Stimulated activated CD4-positive, alpha-beta T cell treated with anti-CD3 and anti-CD28 coated beads, Interleukin-12 subunit alpha, Interleukin-12 subunit beta, amount 100 ng/mL, for 48 hours (primary cell): Measurements from ENCODE around the gene CACNA2D4.

Experiments used
- DNase-seq, 3 donors: peaks; one replicate each; pipeline ENCODE4 v3.0.0-alpha.2; 2020; ENCODE audit warnings: low read depth in 2 of 3, low spot score in 1 of 3

CACNA2D4 gene

GRCh38 chr12:1846421-1847405, 71.7 kb downstream of the CACNA2D4 start:
- DNase-seq: no peak

- DNase-seq: no peak
Observed at GRCh38 chr12:1845886-1846285, 72.6 kb downstream of the CACNA2D4 start.

- DNase-seq: no peak
Observed at GRCh38 chr12:1845427-1845826, 73.0 kb downstream of the CACNA2D4 start.

- no peak for DNase-seq
Observed at GRCh38 chr12:1844661-1845409, 73.6 kb downstream of the CACNA2D4 start.

- DNase-seq: no peak
Observed at GRCh38 chr12:1844223-1844622, 74.2 kb downstream of the CACNA2D4 start.

- no peak for DNase-seq
Observed at GRCh38 chr12:1843641-1844005, 74.8 kb downstream of the CACNA2D4 start.

- no peak for DNase-seq
Observed at GRCh38 chr12:1842905-1843640, 75.4 kb downstream of the CACNA2D4 start.

GRCh38 chr12:1842183-1842904, 76.1 kb downstream of the CACNA2D4 start:
- DNase-seq: no peak

- DNase-seq: no peak
Observed at GRCh38 chr12:1841586-1842182, 76.8 kb downstream of the CACNA2D4 start.

- DNase-seq: no peak
Observed at GRCh38 chr12:1840981-1841425, 77.4 kb downstream of the CACNA2D4 start.

- DNase-seq: no peak
Observed at GRCh38 chr12:1839956-1840951, 78.2 kb downstream of the CACNA2D4 start.

GRCh38 chr12:1839464-1839863, 79.0 kb downstream of the CACNA2D4 start:
- DNase-seq: no peak

- DNase-seq: no peak
Observed at GRCh38 chr12:1838994-1839365, 79.5 kb downstream of the CACNA2D4 start.

- DNase-seq: no peak
Observed at GRCh38 chr12:1838205-1838993, 80.1 kb downstream of the CACNA2D4 start.

- DNase-seq: no peak
Observed at GRCh38 chr12:1837541-1838204, 80.8 kb downstream of the CACNA2D4 start.

- DNase-seq: no peak
Observed at GRCh38 chr12:1836854-1837421, 81.5 kb downstream of the CACNA2D4 start.

GRCh38 chr12:1836241-1836803, 82.1 kb downstream of the CACNA2D4 start:
- DNase-seq: no peak
